ENCODE results near the gene CNTNAP2. TPM values are rescaled to one million over a fixed set of nuclear protein-coding genes. Genes with fewer than 3 reads are reported as not detected.

The CNTNAP2 gene
- total and polyA plus RNA-seq, 9 of the 15 experiments (the other 6 are each of a cell fraction or from before 2014, with no cell fraction given): 0.04 to 0.62 (median 0.09) TPM; not detected in 4

DNA sequence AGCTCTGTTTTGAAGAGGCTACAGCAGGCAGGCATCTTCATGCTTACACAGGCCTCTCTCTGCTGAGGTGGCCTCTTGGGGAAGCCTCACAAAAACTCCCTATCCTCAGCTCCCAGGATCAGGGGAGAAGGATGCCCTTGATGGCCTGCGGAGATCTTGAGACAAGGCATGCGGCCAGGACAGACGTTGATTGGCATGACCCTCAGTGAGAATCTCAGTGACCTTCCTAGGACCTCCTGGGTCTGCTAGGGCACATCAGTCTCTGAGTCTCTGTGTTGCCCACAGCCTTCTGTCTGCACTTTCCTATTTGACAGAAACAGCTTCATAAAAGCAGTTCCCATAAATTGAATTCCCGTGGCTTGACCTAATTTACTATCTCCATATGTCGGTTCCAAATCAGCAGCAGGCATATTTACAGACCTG lies 1468.2 kb downstream of the CNTNAP2 start (continued):
- TF ChIP-seq, protein P1, sequence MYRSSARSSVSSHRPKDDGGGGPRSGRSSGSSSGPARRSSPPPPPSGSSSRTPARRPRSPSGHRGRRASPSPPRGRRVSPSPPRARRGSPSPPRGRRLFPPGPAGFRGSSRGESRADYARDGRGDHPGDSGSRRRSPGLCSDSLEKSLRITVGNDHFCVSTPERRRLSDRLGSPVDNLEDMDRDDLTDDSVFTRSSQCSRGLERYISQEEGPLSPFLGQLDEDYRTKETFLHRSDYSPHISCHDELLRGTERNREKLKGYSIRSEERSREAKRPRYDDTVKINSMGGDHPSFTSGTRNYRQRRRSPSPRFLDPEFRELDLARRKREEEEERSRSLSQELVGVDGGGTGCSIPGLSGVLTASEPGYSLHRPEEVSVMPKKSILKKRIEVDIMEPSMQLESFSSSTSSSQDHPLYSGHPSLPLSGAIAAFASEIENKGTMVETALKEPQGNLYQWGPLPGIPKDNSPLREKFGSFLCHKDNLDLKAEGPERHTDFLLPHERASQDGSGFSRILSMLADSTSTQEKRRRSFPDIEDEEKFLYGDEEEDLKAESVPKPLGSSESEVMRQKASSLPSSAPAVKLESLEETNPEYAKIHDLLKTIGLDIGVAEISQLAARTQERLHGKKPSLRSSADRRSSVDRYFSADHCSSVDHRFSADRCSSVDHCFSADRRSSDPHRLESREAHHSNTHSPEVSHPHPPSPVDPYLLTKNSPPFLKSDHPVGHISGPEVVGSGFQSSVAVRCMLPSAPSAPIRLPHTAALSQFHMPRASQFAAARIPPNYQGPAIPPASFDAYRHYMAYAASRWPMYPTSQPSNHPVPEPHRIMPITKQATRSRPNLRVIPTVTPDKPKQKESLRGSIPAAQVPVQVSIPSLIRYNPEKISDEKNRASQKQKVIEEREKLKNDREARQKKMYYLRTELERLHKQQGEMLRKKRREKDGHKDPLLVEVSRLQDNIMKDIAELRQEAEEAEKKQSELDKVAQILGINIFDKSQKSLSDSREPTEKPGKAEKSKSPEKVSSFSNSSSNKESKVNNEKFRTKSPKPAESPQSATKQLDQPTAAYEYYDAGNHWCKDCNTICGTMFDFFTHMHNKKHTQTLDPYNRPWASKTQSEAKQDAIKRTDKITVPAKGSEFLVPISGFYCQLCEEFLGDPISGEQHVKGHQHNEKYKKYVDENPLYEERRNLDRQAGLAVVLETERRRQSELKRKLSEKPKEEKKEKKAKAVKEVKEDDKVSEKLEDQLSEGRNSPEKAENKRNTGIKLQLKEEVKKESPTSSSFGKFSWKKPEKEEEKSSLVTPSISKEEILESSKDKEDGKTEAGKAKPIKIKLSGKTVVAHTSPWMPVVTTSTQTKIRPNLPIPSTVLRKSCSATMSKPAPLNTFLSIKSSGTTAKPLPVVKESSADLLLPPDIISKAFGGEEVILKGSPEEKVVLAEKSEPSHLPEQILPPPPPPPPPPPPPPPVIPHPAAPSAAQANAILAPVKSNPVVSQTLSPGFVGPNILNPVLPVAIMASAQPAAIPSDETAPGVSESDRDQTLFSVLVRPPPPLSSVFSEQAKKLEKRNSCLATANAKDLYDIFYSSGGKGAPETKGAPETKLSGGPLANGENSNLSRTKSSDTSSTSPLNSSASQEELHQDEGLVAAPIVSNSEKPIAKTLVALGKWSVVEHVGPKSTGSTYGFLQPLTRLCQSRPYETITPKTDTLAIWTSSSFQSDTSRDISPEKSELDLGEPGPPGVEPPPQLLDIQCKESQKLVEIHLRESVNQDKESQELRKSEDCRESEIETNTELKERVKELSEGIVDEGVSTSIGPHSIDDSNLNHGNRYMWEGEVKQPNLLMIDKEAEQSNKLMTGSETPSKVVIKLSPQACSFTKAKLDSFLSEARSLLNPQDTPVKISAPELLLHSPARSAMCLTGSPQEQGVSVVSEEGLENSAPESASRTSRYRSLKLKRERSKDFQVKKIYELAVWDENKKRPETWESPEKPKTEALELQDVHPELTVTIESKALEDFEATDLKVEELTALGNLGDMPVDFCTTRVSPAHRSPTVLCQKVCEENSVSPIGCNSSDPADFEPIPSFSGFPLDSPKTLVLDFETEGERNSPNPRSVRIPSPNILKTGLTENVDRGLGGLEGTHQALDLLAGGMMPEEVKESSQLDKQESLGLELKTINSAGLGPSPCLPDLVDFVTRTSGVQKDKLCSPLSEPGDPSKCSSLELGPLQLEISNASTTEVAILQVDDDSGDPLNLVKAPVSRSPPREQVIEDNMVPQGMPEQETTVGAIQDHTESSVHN (IDR thresholded peaks at IDR 0.05; ENCODE audit: borderline replicate concordance in 1 of 2, low read depth in 1 of 2): no peak
- TF ChIP-seq ARHGAP35 (IDR thresholded peaks at IDR 0.05; ENCODE audit: partially characterized antibody) (no peak), ZNF699 (CRISPR knock-in tag; IDR thresholded peaks at IDR 0.05; ENCODE audit: insufficient replicate concordance) (no peak), ZNF696 (CRISPR knock-in tag; conservative IDR thresholded peaks at IDR 0.05) (no peak), GABPB1 (CRISPR knock-in tag; IDR thresholded peaks at IDR 0.05) (no peak), ZKSCAN3 (CRISPR knock-in tag; IDR thresholded peaks at IDR 0.05) (no peak), TBL1XR1 (IDR thresholded peaks at IDR 0.05; ENCODE audit: low read length in 2 of 2) (no peak)
